GM12801 (cell line): ENCODE measurements around the gene DLGAP1.

Source experiments
- CTCF ChIP-seq: IDR thresholded peaks from one replicate; pipeline ENCODE4 v1.5.1; 2011; ENCODE audit warnings: control low read depth; ENCODE audit not compliant: insufficient read length; ENCODE audit errors: extremely low read depth

The DLGAP1 gene

GRCh38 chr18:4384932-4385331, 70.2 kb downstream of the DLGAP1 start:
- TF ChIP-seq CTCF = no peak

GRCh38 chr18:4374564-4374963, 80.5 kb downstream of the DLGAP1 start:
- TF ChIP-seq CTCF = no peak

- TF ChIP-seq CTCF = no peak
These were observed 85.4 kb downstream of the DLGAP1 start for GRCh38 chr18:4369705-4370104.

- no peak for TF ChIP-seq CTCF
These were observed 94.8 kb downstream of the DLGAP1 start for GRCh38 chr18:4360221-4360715.

- no peak for TF ChIP-seq CTCF
These were observed 96.5 kb downstream of the DLGAP1 start for GRCh38 chr18:4358618-4359017.

- no peak for TF ChIP-seq CTCF
These were observed 97.5 kb downstream of the DLGAP1 start for GRCh38 chr18:4357579-4357978.

- TF ChIP-seq CTCF = no peak
These were observed 98.2 kb downstream of the DLGAP1 start for GRCh38 chr18:4356929-4357328.

GRCh38 chr18:4353853-4354418, 101.2 kb downstream of the DLGAP1 start:
- no peak for TF ChIP-seq CTCF
